ENCODE results near the gene LTB4R2. TPM values are rescaled to one million over a fixed set of nuclear protein-coding genes. Genes with fewer than 3 reads are reported as not detected.

The LTB4R2 gene
- total RNA-seq, 4 donors from 2014 or later, result 4.4 to 81.5 (median 7.1) TPM

GRCh38 chr14:24317141-24317928, 7.4 kb downstream of the LTB4R2 start:
- 85 to 100% methylated on average over 1 to 3 of the region's 3 CpGs for WGBS, 2 donors (ENCODE audit: low coverage in 1 of 2)
- DNase-seq, result no peak
- Histone ChIP-seq H3K27me3 (peaks cover 17% of the 10 kb centered on the region), H3K36me3 (no peaks in the 10 kb centered on the region), H3K4me1 (peaks cover 0 to 31% (median 9%) of the 10 kb centered on the region in 4 donors), H3K9me3 (no peaks in the 10 kb centered on the region), H3K27ac (no peak overlapping the region), H3K4me3 (no peak overlapping the region)
- no peak for TF ChIP-seq POLR2A (IDR thresholded peaks at IDR 0.05)
- TF ChIP-seq, protein P1, sequence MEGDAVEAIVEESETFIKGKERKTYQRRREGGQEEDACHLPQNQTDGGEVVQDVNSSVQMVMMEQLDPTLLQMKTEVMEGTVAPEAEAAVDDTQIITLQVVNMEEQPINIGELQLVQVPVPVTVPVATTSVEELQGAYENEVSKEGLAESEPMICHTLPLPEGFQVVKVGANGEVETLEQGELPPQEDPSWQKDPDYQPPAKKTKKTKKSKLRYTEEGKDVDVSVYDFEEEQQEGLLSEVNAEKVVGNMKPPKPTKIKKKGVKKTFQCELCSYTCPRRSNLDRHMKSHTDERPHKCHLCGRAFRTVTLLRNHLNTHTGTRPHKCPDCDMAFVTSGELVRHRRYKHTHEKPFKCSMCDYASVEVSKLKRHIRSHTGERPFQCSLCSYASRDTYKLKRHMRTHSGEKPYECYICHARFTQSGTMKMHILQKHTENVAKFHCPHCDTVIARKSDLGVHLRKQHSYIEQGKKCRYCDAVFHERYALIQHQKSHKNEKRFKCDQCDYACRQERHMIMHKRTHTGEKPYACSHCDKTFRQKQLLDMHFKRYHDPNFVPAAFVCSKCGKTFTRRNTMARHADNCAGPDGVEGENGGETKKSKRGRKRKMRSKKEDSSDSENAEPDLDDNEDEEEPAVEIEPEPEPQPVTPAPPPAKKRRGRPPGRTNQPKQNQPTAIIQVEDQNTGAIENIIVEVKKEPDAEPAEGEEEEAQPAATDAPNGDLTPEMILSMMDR (IDR thresholded peaks at IDR 0.05), result no peak
- intact Hi-C loops (cut with DNase I; ENCODE audit: low total_unique reads) (no loop called here), in situ Hi-C loops (cut with MboI; ENCODE audit: low pct_ligation_motif_present in 1 of 4, low pct_unique_long_range_greater_than_20kb in 1 of 4, low sequenced_read_pairs in 3 of 4) (no loop called here)

DNA sequence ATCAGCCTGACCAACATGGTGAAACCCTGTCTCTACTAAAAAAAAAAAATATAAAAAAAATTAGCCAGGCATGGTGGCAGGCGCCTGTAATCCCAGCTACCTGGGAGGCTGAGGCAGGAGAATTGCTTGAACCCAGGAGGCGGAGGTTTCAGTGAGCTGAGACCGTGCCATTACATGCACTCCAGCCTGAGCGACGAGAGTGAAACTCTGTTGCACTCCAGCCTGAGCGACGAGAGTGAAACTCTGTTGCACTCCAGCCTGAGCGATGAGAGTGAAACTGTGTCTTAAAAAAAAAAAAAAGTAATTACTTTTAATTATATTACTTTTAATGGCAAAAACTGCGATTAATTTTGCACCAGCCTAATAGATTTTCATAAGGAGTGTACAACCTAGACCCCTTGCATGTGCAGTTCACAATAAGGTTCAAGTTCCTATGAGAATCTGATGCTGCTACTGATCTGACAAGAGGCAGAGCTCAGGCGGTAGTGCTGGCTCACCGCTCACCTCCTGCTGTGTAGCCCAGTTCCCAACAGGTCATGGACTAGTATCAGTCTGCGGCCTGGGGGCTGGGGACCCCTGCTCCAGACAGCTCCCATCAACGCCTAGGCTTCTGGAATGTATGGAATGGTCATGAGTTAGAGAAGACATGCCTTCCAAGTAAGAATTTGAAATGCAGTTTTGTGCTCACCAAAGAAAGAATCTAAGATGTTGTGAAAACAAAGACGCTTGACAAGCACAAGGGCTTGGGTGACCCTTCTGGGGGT, 11.5 kb downstream of the LTB4R2 start:
- intact Hi-C loops (cut with DNase I; ENCODE audit: low total_unique reads), result no loop called here
- Histone ChIP-seq H3K36me3 (no peaks in the 10 kb centered on the region), H3K9me3 (no peaks in the 10 kb centered on the region), H3K4me1 (peaks cover 0 to 3% (median 1%) of the 10 kb centered on the region in 4 donors), H3K4me3 (no peak overlapping the region), H3K27me3 (peaks cover 17% of the 10 kb centered on the region), H3K27ac (no peak overlapping the region)
- in situ Hi-C loops (cut with MboI; ENCODE audit: low pct_ligation_motif_present in 1 of 4, low pct_unique_long_range_greater_than_20kb in 1 of 4, low sequenced_read_pairs in 3 of 4), result no loop called here
- no peak for DNase-seq
- WGBS, 2 donors (ENCODE audit: low coverage in 1 of 2), result 79 to 88% methylated on average over 11 to 14 of the region's 14 CpGs
- no peak for TF ChIP-seq EP300 (IDR thresholded peaks at IDR 0.05; ENCODE audit: low read depth)
- TF ChIP-seq, protein P1 (IDR thresholded peaks at IDR 0.05), result no peak
- TF ChIP-seq POLR2A (IDR thresholded peaks at IDR 0.05), result no peak
- no peak for TF ChIP-seq POLR2AphosphoS5 (IDR thresholded peaks at IDR 0.05)

DNA sequence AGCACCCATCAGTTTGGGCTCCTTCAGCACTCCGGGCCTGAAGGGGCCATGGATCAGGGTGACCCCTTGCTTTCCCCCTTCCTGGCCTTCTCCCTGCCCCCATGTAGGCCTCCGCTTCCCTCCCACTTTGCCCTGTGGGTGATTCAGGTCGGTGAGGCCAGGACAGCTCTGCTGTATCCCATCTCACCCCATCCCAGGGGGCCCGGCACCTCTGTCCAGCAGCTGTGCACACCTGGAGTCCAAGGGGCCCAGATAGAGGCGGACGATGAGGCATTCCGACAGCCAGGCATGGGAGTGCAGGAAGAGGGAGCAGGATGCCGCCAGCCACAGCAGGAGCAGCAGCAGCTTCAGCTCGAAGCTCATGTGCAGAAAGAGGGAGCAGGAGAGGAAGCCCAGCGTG, 12.7 kb downstream of the LTB4R2 start:
- intact Hi-C loops (cut with DNase I; ENCODE audit: low total_unique reads), result no loop called here
- Histone ChIP-seq H3K4me1 (peaks cover 0 to 6% (median 0%) of the 10 kb centered on the region in 4 donors), H3K27ac (no peak overlapping the region), H3K9me3 (no peaks in the 10 kb centered on the region), H3K27me3 (peaks cover 10% of the 10 kb centered on the region), H3K4me3 (no peak overlapping the region), H3K36me3 (no peaks in the 10 kb centered on the region)
- WGBS, 2 donors (ENCODE audit: low coverage in 1 of 2), result 68% methylated on average over 10 of the region's 10 CpGs; no CpG with 5 or more reads in 1 of the 2 donors
- no peak for TF ChIP-seq POLR2AphosphoS5 (IDR thresholded peaks at IDR 0.05)
- no peak for TF ChIP-seq EP300 (IDR thresholded peaks at IDR 0.05; ENCODE audit: low read depth)
- TF ChIP-seq, protein P1 (IDR thresholded peaks at IDR 0.05), result no peak
- TF ChIP-seq POLR2A (IDR thresholded peaks at IDR 0.05), result no peak
- in situ Hi-C loops (cut with MboI; ENCODE audit: low pct_ligation_motif_present in 1 of 4, low pct_unique_long_range_greater_than_20kb in 1 of 4, low sequenced_read_pairs in 3 of 4), result no loop called here
- no peak for DNase-seq

GRCh38 chr14:24323341-24323740, 13.4 kb downstream of the LTB4R2 start:
- in situ Hi-C loops (cut with MboI; ENCODE audit: low pct_ligation_motif_present in 1 of 4, low pct_unique_long_range_greater_than_20kb in 1 of 4, low sequenced_read_pairs in 3 of 4), result no loop called here
- peaks cover 8% of the 10 kb centered on the region for H3K27me3 ChIP-seq
- H3K36me3 ChIP-seq, result no peaks in the 10 kb centered on the region
- no peak overlapping the region for H3K4me3 ChIP-seq
- 63% methylated on average over 3 of the region's 3 CpGs; no CpG with 5 or more reads in 1 of the 2 donors for WGBS, 2 donors (ENCODE audit: low coverage in 1 of 2)
- peaks cover 0 to 6% (median 0%) of the 10 kb centered on the region in 4 donors for H3K4me1 ChIP-seq
- TF ChIP-seq, protein P1 (IDR thresholded peaks at IDR 0.05), result no peak
- TF ChIP-seq POLR2AphosphoS5 (IDR thresholded peaks at IDR 0.05) (no peak), EP300 (IDR thresholded peaks at IDR 0.05; ENCODE audit: low read depth) (no peak), POLR2A (IDR thresholded peaks at IDR 0.05) (no peak)
- H3K9me3 ChIP-seq, result no peaks in the 10 kb centered on the region
- H3K27ac ChIP-seq, result no peak overlapping the region
- no peak for DNase-seq
- intact Hi-C loops (cut with DNase I; ENCODE audit: low total_unique reads), result no loop called here
